Embryonic facial prominence (tissue), 1 donor: ENCODE data around the gene ANKRD23.
"Not testable (repeated sequence)": the region's sequence is repeated elsewhere in the genome, so short reads cannot be mapped to it uniquely, and the experiment has no call there.

Experiments used
- DNase-seq: peaks from one replicate; pipeline ENCODE4 v3.0.0-alpha.2; 2016; ENCODE audit errors: extremely low spot score

ANKRD23 gene

DNA sequence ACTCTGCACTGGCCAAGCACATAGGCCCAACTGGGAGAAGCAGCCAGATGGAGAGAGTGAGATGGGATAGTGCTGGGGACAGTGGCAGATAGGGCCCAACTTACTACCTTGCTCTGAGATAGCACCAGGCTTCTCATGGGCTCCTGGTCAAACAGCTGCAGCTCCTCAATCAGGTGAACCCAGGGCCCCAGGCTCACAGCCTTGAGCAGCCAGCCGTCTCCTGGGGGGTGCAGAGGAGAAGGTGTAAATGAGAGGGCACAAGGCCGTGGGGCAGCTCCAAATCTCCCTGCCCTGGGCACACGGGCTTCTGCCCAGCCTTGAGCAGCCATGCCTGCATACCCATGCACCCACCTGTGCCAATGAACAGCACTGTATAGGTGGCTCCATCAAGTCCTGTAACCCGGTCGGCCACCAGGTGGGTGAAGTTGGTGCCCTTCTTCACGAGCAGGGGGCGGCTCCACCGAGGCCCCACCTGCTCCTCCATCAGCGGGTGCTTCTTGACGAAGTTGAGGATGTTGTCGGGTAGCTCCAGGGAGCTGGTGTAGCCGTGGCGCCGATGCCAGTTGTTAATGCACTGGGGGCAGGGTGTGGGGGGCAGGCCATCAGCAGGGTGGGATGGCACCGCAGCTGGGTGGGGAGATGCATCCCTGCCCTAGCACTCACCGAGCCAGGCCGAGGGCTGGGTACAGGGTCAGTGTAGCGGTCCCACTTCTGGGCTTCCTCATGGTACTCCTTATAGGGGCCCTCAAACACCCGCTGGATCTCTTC, 19.9 kb upstream of the ANKRD23 start:
- DNase-seq = no peak

DNA sequence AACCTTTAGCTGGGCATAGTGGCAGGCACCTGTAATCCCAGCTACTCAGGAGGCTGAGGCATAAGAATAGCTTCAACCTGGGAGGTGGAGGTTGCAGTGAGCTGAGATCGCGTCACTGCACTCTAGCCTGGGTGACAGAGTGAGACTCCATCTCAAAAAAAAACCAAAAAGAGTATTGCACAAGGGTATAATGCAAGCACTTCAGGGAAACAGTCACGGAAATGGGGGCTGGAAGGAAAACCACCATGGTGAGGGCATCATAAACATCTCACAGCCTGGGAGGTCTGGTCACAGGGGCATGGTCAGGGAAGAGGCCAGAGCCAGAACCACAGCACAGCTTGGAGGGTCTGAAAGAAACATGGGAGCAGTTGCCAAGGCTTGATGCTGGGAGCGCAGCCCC, 19.2 kb upstream of the ANKRD23 start:
- not testable (repeated sequence) for DNase-seq

- no peak for DNase-seq
Observed at GRCh38 chr2:96861074-96861473, 17.3 kb upstream of the ANKRD23 start.

DNA sequence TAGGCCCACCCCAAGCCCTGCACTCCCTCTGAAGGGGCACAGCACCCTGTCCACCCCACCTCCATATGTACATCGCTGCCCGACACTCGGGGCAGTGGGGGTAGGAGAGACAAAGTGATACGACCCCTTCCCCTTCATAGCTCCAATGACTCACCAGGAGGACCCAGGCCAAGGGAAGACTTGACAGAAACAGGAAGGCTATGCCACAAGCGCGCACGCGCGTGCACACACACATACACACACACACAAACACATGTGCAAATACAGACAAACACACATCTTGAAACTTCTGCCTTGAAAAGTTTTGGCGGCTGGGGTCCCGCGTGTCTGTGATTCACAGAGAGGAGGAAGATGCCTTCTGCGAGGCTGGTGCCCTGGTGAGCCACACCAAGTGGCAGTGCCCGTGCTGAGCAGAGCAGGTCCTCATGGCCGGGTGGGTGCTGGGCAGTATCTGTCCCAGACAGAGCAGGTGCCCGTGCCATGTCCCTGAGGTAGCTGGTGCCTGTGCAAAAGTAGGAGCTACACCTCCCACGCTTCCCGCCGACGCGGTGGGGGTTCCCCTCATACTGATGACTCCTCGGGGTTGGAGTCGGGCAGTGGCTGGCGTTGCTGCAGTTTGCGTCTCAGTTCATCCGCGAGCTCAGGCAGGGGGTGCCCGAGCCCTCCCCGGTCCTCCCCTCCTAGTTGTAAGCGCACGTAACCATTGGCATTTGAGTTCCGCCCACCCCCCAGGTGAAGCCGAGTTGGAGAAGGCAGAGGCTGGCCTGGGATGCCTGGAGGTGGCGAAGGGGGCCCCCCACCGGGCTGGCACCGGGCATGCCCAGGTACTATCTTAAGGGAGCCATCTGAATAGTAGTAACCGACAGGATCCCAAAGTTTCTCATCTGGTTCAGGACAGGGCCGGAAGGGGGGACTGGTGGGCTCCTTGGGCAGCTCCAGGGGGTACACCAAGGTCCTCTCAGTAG, 16.5 kb upstream of the ANKRD23 start:
- DNase-seq = no peak

DNA sequence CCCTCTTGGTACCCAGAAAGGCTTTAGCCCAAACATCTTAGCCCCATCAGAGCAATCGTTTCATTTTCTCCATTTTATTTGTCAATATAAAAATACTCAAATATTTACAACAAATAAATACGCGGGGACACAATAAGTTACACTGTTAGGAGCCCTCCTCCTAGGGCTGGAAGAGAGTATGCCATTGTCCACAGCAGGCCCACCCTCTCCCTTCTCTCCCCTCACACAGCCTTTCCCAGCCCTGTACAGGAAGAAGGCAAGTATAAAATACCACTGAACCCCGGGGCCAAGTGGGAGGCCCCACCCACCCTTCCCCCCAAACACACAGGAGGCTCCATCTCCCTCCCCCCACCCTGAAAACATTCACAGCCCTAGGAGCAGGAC, 15.9 kb upstream of the ANKRD23 start:
- no peak for DNase-seq

GRCh38 chr2:96859099-96859649, 15.4 kb upstream of the ANKRD23 start:
- DNase-seq = no peak

- DNase-seq = peak; percentile 97
Observed at GRCh38 chr2:96857667-96858372, 14.0 kb upstream of the ANKRD23 start, which contains the start of gene ANKRD39. TSS of gene ANKRD39 (minus strand) at chr2:96858016. CDS start at chr2:96857987, 29 bp downstream.

GRCh38 chr2:96856776-96857666, 13.2 kb upstream of the ANKRD23 start:
- DNase-seq = no peak

DNA sequence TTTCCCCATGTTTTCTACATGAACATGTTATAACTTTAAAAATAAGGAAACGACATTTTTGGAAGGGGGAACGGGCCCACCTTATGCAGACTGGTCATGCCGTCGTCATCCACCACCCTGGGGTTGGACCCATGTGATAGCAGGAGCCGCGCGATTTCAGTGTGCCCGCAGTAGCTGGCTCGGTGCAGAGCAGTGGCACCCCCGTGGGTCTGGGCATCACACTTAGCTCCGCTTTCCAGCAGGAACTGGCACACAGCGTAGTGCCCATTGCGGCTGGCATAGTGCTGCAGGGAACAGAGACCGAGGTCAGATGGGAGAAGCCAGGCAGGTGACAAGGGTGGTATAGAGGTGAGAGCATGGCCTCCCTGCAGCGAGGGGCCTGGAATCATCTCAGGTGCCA, 9.5 kb upstream of the ANKRD23 start:
- no peak for DNase-seq

DNA sequence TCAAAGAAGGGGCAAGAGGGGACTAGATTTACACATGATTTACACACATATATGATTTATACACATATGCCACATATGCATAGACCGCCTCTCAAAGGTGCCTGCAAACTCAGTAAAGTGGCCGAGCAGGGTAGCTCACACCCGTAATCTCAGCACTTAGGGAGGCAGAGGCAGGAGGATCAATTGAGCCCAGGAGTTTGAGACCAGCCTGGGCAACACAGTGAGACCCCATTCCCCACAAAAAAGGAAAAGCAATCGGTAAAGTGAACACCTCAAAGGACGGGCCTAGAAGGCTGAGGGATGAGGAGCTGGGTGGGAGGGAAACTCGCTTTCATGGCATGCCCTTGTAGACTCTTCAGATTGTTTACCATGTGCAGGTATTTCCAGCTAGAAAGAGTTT, 8.8 kb upstream of the ANKRD23 start:
- DNase-seq = no peak

DNA sequence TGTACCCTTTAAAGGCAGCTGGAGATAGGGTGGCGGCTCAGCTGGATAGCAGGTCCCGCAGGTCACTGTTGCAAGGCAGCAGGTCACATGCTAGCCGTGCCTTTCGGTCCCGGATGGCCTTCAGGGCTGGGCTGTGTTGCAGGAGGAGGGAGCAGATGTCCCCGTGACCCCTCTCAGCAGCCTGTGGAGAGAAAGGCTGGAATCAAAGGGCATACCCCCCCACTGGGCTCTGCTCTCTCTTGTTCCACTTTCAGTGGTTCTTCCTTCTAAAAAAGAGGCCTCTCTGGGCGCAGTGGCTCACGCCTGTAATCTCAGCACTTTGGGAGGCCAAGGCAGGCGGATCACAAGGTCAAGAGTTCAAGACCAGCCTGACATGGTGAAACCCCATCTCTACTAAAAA, 4.4 kb upstream of the ANKRD23 start:
- no peak for DNase-seq

DNA sequence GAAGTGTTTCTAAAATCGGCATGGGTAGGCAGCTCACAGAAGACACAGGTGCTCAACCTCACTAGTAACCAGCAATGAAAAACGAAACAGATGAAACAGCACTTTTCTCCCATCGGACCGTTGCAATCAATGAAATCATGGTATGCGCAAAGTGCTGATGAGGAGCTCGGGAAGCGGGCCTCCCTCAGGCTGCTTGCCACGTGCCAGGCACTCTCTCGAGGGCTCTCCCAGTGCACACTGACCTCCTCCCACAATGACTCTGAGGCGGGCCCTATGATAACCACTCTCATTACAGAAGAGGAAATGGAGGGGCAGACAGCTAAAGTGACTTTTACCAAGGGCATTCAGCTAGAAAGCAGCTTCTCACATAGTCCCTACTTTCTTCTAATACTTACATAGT, 3.8 kb upstream of the ANKRD23 start:
- DNase-seq = no peak

DNA sequence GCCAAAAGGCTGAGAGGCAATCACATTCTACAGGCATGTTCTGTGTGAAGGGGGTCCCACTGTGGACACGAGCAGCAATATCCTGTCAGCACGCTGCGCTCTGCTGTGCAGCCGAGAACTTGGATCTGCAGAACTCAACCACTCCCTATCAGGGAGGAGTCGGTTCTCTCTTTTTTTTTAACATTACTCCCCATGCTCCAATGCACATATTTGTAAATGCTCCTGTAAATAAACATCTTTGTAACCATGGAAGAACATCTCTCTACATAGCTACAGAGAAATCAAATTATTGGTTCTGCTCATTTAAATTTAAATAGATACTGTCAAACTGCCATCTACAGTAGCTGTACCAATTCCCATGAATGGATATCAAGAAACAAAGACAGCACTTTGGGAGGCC, 3.0 kb upstream of the ANKRD23 start:
- no peak for DNase-seq

DNA sequence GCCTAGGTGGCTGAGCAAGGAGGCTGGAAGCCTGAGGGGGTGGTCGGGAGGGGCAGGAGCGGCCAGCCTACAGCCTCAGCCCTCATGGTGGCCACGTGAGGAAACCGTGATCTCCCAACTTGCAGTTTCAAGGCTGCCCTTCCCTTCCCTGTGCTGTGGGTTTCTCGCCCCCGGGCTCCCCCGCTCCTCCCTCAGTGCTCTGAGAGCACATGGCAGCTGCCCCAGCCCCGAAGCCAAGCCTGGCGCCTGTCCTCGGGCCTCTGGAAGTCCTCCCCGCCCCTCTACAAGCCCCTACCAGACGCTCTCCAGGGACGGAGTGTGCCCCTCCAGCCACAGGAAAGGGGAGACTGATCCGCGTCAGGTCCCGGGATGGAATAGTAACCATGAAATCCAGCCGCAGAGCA, 586 bp upstream of the ANKRD23 start:
- no peak for DNase-seq

- no peak for DNase-seq
Observed at GRCh38 chr2:96842600-96842999, 1.2 kb downstream of the ANKRD23 start.

DNA sequence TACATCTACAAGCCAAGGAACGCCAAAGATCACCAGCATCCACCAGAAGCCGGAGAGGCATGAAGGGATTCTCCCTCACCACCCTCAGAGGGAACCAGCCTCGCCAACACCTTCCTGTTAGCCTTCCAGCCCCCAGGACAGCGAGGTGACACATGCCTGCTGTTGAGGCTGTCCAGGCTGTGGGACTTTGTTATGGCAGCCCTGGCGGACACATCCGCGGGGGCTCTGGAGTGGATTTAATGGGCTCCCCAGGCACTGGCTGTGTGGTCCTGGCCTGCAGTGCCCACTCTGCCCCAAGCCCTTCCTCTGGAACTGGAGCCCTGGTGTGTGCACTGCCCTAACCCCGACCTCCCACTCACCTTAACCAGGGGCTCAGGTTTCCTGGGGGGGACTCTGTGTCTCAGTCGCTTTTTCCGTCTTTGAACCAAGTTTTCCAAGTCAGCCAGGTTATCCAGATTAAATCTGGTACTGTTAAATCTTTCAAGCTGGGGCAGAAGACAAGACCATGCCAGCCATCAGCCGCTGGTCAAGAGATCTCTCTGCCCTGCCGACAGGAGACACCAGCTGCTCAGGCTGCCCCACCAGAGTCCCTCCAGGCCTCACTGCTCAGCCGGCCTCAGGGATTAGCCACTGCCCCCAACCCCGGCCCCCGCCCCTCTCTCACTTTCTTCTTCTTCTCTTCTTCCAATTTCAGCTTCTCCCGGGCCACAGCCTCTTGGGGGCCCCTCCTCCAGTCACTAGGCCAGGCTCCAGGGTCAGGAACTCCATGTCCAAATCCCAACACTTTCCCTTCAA, 1.9 kb downstream of the ANKRD23 start:
- no peak for DNase-seq

- DNase-seq = no peak
Observed at GRCh38 chr2:96839875-96840850, 3.7 kb downstream of the ANKRD23 start.

- DNase-seq = no peak
Observed at GRCh38 chr2:96839293-96839874, 4.4 kb downstream of the ANKRD23 start.
